ENCODE data around the gene GJB1. TPM values are rescaled to one million over a fixed set of nuclear protein-coding genes. Genes with fewer than 3 reads are reported as not detected.

GJB1 gene
- total and polyA plus RNA-seq, 9 of the 15 experiments (the other 6 are each of a cell fraction or from before 2014, with no cell fraction given), result 0.11 TPM; not detected in 8

DNA sequence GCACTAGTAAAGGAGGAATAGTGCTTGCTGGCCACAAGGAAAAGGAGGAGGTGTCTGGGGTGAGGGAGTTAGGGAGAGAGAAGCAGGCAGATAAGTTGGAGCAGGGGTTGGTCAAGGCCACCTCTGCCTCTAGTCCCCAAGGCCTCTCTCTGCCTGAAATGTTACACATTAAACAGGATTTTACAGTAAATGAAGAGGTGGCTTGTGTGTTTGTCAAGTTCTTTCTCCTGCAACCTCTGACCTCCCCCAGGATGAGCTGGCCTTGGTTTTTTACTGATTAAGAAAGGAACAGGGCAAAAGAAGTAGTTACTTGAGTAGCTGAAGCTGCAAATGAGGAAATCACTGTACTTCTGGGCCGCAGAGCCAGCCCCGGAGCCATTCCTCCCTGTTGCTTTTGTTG is 2.0 kb downstream of the GJB1 start (continued):
- TF ChIP-seq MBD1 (CRISPR knock-in tag; IDR thresholded peaks at IDR 0.05) (no peak), FOXA1 (IDR thresholded peaks at IDR 0.05; ENCODE audit: borderline replicate concordance) (no peak), NR2C2 (CRISPR knock-in tag; IDR thresholded peaks at IDR 0.05) (no peak), NR2C2 (tag; IDR thresholded peaks at IDR 0.05) (no peak), ZNF175 (CRISPR knock-in tag; IDR thresholded peaks at IDR 0.05; ENCODE audit: low read depth) (no peak), XRCC3 (IDR thresholded peaks at IDR 0.05) (no peak)
- TF ChIP-seq, protein P1, sequence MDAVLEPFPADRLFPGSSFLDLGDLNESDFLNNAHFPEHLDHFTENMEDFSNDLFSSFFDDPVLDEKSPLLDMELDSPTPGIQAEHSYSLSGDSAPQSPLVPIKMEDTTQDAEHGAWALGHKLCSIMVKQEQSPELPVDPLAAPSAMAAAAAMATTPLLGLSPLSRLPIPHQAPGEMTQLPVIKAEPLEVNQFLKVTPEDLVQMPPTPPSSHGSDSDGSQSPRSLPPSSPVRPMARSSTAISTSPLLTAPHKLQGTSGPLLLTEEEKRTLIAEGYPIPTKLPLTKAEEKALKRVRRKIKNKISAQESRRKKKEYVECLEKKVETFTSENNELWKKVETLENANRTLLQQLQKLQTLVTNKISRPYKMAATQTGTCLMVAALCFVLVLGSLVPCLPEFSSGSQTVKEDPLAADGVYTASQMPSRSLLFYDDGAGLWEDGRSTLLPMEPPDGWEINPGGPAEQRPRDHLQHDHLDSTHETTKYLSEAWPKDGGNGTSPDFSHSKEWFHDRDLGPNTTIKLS (IDR thresholded peaks at IDR 0.05; ENCODE audit: borderline replicate concordance, low read depth), result no peak
- TF ChIP-seq, protein P2, sequence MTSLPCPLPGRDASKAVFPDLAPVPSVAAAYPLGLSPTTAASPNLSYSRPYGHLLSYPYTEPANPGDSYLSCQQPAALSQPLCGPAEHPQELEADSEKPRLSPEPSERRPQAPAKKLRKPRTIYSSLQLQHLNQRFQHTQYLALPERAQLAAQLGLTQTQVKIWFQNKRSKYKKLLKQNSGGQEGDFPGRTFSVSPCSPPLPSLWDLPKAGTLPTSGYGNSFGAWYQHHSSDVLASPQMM (CRISPR knock-in tag; IDR thresholded peaks at IDR 0.05), result no peak

All from K562 (cell line).